CD4-positive, alpha-beta T cell treated with Interleukin-4 for 4 hours (primary cell): Measurements from ENCODE around the gene HOXC5.

Experiments used
- DNase-seq: peaks from one replicate; pipeline ENCODE4 v3.0.0-alpha.2; 2020

The HOXC5 gene

DNA sequence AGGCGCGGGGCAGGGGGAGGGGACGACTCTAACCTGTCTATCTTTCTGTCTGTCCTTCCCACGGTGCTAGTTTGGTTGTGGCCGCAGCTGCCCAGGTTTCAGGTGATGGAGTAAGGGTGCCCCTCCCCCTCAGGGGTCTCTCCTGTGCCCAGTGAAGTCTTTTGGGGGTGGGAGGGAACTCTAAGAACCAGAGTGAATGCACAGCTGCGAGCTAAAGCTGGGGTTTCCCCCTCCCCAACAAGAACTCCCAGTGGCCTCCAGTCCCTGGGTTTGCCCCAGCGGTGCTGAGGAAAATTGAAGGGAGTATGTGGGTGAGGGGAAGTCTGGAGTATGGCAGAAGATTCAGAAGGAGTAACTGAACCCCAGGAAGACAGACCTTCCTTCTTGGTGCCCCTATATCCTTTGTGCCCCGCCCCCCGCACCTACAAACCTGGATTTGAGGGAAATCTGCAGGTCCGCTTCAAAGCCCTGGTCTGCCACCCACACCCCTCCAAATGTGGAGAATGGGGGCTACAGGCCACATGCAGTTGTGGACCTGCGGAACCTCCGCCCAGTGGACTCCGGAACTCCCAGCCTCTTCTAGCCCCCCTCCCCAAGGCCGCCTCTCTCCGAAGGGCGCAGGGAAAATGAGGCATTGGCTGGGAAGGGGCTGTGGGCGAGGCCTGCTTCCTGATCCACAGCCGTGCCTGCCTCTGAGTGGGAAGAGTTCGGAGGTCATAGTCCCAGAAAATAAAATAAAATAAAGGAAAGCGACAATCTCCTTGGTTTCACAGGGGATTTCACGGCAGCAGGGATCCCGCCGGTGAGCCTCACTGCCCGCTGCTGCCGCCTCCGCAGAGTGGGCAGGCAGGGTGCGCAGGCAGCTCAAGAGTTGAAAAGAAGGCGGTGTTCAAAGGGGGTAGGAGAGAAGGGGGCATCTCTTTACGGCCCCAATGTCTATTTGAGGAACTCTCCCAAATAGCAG is 36.3 kb upstream of the HOXC5 start:
- no peak for DNase-seq

DNA sequence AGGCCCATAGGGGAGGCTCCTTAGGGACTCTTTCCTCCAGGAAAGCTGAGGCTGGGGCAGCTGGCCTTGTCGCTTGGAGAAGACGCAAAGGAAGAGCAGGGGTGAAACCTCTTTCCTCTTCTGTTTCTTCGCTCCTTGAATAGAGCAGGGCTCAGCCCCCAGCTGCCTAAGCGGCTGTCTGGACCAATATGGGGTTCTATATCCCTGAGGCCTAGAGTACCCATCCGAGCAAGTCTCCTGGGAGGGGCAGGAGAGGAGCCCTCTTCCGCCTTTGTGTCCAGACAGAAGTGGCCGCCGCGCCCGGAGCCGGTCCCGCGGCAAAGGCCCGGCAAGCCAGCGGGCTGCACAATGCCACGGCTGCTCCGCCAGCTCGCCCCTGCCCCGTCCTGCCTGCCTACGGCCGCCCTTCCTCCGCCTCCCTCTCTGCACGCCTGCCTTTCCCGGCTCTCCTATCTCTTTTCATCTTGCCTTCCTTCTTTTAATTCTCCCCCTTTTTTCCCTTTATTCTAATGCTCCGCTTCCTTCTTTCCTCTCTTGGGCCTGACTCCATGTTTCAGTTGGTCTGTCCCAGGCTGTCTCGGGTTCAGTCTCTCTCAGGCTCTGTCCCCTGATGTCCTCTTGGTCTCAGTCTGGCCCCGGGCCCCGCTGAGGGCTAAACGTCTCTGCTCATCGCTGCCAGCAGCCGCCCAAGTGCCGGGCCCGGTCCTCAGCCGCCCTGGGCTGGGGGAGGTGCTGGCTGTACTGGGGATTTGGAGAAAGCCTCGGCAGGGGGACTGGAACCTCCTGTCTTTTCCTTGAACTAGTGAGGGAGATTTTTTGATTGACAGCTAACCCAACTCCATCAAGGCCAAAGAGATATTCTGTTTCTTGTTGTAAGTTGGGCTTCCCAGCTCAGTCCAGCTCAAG is 35.4 kb upstream of the HOXC5 start:
- no peak for DNase-seq

DNA sequence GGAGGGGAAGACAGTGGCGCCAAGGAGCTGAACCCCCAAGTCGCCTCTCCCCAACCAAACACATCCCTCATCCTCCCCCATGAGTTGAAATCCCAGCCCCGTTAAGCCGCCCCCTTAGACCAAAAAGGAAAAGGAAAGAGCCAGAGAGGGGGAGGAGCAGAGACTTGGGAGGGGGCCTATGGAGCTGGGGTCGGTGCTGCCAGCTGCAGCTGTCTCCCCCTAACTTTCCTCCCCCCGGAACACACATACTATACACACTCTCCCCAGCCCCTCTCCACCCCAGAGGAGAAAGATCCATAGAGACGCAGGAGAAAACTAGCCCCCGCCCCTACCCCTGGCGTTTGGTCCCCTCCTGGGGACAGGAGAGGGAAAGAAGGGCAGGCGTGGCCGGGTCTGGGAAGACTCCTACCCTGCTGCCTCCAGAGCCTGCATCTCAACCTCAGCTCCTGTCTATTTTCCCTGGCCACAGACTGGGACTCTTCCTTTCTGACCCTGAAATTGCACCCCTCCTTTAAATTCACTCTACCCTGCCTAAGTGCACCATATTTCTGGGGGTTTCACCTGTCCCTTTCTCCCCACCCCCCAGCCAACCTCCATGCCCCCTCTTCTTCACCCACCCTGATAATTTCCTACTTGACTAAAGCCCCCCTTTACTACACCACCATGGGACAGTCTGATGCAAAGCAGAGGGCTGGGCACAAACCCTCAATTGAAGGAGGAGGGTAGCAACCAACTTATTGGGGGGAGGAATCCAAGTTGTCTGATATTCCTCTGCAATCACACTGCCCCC is 34.5 kb upstream of the HOXC5 start:
- DNase-seq, result no peak

DNA sequence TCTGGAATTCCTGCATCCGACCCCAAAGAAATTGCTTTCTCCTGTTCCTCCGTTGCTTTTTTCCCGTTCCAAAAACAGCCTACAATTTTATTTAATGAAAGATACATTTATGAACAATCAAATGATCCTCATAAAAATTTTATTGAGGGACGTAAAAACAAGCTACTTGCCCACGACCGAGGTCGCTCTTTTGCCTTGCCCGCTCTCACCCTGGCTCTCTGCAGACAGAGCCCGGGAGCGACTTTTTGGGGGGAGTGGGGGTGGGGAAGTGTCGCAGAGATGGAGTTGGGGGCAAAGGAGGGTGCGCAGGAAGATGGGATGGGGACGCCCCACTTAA is 34.0 kb upstream of the HOXC5 start:
- no peak for DNase-seq

DNA sequence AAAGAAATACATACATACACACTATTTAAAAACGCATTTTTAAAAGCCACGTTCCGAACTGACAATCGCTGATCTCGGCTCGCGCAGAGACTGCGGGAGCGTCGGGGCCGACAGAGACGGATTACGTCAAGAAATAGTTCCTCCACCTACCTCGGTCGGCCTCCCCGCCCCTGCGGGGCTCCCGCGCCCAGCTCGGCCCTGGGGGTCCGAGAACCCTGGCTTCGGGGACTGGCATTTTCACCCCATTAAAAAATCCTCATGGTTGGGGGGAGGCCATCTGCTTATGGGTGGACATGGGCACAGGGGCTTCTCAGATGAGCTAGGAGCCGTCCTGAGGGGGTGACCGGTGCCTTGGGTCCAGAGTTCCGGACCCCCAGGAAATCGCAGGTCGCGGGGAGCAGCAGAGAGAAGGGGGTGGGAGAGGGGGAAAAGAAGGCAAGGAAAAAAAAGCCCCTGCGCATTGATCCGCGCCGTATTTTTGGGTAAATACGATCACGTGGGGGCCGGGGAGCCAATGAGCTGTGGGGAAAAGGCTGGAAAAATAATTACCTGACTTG is 33.2 kb upstream of the HOXC5 start:
- DNase-seq, result no peak

DNA sequence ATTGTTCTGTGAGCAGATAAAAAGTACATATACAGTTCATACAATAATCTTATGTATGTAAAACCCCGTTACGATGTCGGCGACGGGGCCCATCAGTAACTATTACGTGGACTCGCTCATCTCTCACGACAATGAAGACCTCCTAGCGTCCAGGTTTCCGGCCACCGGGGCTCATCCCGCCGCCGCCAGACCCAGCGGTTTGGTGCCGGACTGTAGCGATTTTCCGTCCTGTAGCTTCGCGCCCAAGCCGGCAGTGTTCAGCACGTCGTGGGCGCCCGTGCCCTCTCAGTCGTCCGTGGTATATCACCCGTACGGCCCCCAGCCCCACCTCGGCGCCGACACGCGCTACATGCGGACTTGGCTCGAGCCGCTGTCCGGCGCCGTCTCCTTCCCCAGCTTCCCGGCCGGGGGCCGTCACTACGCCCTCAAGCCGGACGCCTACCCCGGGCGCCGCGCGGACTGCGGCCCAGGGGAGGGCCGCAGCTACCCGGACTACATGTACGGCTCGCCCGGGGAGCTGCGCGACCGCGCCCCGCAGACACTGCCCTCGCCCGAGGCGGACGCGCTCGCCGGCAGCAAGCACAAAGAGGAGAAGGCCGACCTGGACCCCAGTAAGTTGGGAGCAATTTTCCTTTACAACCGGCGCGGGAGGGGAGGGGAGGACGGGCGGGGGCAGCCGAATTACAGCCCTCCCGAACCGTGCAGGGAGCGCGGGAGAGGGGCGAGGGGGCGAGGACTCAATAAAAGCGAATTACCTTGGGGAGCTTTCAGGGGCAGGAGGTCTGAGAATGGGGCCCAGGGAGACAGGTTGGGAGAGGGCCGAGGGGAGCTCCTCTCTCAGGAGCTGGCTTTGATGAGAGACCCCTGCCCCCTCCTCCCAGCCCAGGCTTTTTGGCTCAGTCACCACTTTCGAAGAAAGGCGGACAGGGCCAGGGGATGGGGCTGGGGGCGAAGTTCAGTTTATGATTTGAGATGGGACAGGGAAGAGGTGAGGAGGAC is 32.4 kb upstream of the HOXC5 start, which contains the start of gene HOXC9:
TSS of gene HOXC9 (plus strand) at position 46 of the 999 bp plus-strand sequence. CDS start at position 74, 28 bp downstream.
- no peak for DNase-seq

DNA sequence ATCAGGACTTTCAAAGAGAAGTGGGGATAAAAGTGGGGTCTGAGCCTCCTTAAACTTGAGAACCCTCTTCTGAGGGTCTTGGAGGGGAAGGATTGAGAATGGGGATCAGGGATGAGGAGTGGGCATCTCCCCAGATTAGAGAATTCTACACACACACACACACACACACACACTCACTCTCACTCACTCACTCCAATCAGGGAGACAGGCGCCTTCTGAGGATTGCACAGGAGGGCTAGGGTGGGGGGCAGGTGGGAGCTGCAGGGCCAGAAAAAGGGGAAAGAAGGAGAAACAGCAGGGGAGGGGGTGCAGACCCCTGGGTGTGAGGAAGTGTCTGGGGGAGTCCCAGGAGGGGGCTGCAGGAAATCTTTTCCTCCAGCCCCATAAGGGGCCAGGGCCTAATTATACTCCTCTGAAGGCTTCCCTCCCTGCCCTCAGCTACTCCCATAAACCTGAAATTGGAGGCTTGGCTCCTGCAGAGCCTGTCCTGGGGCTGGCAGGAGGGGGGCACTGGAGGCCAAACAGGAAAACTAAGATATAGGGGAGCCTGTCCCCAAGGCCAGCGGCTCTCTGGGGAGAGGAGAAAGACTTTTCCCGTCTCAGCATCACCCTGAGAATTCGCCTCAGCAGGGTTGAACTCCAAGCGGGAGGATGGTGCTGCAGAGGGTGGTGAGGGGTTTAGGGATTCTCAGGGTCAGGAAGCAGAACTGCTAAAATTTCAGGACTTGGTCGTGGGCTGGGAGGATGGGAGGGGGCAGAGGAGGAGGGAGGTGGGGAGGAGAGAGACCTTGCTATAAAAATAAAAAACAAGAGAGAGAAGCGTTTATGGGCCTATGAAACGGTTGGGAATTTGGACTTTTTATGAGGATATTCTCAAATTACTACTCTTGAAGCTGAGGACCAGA is 31.3 kb upstream of the HOXC5 start:
- no peak for DNase-seq

DNA sequence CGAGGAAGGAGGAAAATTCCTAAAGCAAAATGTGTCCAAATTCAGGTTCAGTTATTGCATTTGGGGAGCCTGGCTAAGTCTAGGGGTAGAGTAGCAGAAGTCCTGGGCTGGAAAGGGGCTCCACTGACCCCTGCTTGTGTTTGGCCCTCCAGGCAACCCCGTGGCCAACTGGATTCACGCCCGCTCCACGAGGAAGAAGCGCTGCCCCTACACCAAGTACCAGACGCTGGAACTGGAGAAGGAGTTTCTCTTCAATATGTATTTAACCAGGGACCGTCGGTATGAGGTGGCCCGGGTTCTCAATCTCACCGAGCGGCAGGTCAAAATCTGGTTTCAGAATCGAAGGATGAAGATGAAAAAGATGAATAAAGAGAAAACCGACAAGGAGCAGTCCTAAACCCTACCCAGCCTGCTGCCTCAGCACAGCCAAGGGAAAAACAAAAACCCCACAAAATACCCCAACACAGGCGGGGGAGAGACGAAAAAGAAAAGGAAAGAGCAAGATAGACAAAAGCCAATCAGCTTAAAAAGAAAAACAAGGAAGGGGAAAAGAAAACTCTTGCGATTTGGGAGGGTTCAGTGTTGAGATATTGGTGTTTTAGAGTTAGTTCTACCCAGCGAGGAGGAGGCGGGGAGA is 30.5 kb upstream of the HOXC5 start:
- DNase-seq, result no peak

DNA sequence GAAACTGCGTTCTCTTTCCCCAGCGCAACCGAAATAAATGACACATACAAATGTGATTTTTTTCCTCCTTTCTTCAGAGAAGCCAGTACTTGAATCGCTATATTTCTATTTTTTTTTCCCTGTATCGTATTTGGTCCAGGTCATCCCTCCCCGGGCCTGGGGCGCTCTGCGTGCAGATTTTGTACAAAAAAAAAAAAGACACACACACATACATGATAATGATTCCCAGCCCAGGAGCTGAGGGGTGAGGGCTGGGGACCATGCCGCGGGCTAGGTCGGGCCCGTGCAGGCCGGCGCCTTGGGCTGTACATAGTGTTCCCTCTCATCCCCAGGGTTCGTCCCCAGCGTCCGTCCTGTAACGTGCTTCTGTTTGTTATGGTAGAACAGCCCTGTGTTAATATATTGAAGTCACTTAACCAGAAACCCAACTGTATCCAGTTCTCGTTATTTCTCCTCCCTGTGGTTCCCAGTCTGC is 29.9 kb upstream of the HOXC5 start:
- no peak for DNase-seq

DNA sequence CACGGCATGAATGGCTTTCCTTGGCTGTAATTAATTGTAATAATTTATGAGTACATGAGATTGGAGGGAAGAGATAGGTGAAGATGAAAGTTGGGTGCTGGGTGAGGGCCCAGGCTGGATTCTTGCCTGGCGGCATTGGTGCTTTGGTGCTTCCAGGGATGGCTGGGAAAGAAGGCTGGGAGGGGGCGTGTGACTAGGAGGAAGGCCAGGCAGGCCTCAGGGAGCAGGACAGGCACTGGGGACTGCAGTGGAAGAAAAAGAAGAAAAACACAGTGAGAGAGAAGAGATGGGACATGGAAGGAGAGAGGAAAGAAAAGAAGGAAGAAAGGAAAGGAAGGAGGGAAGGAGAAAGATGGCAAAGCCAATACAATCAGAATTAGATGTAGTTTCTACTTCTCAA is 29.2 kb upstream of the HOXC5 start:
- no peak for DNase-seq

DNA sequence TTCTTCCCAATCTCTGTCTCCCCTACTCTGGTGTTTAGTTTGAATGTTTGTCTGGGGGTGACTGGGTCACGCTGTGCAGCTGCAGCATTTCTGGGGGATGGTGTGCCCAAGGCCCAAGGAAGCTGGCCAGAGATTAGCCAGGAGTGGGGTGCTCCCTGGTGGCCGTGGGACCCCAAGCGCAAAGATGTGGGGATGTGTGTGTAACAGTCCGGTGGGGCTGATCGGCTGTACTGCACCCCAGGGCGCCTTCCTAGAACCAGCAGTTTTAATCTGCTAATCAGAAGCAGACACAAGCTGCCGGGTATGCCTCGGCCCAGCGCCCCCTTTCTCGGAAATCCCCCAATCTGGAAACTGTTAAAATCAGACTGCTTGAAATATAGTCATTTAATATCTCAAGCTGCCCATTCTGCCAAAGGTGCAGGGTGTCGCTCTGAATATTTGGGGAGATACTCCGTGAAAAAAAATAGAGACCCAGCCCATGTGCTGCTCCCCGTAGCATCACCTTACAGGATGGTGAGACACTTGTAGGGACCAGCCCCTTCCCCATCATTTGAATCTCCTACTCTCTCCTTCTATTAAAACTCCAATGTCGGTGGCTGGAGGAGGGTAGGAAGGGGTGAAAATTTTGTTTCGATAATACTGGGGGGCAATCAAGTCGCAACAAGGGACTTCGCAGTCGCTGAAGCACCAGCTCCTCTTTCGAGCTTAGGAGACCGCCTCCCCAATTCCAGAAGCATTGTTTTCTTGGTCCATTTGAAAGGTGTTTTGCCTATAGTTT is 28.6 kb upstream of the HOXC5 start:
- DNase-seq, result no peak

DNA sequence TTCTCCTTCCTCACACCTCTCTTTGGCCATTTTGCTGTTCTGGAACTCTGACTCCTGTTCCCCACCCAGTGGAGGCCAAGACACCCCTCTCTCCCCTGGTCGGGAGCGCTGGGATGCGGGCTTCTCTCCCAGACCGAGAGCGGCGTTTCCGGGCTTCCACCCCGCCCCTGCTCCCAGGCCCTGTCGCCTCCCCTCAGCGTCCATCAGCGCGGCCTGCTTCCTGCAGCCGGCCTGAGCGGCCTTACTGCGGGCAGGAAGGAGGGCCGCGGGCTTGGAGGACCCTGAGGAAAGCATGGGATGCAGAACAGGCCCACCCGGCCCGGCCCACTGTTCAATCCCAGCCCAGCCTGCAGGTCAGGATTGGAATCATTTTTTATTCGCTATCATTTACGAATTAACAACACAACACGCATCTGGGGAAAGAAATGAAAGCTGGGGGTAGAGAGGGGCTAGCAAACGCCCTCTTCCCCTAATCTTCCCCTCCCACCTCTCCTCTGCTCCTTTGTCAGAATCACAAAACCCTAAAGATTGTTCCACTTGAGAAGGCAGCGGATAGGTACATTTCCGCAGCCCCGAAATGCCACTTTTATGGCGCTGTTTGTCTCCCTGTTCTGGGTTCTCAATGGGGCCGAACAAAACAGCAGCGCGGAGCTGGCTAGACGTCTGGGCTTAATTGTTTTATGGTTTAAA is 27.9 kb upstream of the HOXC5 start:
- no peak for DNase-seq

DNA sequence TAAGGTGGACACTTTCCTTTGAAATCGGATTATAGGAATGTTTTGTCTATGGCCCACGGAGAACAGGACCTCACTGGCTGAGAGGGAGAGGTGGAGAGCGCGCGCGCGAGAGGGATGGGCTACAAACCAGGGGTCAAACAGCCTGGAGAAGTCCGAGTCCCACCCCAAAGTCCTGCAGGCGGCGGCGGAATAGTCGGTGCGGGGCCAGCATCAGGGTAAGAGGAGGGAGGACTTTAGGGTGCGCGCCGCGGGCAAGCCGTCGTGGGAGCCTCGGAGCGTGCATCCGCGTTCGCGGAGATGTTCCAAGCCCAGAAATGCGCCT is 27.4 kb upstream of the HOXC5 start:
- no peak for DNase-seq

DNA sequence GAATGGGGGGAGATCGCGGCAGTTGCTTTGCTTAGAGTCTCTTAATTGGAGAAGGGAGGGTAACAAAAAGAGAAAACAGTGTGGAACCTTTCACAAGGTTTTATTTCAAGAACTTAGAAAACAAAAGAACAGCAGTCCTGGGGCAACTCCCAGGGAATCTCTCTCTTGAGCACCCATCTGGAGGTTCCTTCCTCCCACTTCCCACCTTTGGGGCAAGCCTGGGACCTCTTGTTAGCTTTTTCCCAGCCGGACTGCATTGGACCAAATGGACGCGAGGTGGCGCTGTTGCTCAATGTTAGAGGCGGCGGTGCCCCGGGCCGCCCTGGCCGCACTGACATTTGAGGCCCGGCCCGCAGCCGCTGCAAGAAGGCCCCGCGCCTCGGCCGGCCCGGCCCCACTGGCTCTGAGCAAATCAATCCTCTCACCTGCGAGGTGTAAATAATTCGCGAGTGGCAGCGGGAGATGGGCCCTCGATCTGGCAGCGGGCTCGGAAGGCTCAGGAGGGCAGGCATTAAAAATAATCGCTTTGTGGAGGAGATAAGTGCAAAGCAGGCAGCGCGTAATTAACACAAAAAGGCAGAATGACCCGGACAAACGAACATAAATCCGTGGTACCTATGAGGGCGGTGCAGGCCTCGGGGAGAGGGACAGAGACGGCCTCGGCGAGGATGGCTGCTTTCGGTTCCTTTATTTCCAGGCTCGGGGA is 26.8 kb upstream of the HOXC5 start:
- DNase-seq, result peak; percentile 77

DNA sequence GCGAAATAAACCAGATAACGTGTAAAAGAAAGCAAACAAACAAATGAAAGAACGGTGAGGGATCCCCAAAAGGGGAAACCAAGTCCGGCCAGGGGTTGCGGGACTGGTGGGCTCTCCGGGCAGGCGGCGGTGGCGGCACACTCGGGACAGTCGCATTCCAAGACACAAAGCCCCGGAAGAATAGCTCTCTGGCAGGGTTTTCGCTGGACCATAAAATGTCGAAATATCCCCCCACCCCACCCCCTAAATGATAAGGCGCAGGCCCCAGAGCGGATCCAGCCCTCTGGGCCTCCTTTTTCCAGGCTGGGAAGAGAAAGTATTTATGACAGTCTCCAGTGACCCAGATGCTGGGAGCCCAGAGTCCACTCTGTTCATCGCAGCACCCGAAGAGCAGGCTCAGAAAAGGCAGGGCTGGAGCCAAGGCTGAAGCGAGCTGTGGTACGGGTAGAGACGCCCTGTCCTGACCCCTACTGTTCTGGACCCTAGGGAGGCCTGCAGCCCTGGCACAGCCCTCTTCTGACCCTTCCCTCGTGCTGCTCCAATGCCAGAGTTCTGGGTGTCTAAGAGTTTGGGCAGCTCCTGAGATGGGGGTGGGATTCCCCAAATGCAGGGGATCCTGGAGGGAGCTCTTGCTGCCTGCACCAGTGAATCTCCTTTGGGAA is 26.2 kb upstream of the HOXC5 start:
- DNase-seq, result no peak

DNA sequence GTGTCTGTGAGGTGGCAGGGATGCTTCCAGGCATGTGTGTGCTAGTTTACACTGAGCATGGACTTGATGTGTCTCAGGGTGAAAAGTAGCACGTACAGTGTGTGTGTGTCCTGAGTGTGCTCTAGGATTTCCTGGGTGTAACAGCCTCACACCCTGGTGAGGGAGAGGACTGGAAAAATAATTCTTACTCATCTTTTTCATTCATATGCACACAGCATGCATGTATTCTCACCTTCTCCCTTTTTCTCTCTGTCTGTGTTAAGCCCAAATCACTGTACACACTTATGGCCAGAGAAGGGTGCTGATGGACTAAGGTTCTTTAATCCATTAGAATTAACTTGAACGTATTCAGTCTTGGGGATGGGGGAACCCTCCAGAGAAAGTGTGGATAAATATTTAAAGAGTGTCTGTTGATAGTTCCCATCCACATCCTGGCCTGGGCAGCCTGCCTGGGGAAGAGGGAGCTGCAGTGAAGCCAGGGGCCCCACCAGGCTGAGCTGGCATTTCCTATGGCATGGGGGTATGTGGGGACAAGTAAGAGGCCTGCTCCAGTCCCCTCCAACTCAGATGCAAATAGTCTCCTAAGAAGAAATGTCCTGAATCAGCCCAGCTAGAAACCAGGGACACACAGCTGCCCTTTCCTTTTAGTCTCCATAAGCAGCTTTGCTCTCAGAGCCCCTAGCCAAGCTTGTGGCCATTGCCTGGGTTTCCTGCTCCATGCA is 25.2 kb upstream of the HOXC5 start:
- DNase-seq, result no peak

DNA sequence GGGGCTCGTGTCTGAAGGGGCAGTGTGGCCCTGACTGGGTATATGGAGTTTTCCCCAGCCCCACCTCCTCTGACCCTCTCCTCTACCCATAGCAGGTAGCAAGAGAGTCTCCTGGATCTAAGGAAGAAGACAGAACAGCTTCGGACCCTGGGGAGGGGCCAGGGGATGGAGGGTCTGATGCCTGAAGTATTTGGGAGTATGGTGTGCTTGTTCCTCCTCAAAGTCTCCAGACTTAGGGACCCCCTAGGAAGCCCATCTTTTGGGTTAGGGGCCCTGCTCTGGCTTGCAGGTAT is 24.6 kb upstream of the HOXC5 start:
- no peak for DNase-seq
